HG03439 (cell line): Measurements from ENCODE around the gene RABAC1.

Source experiments
- ATAC-seq: cut with Tn5 transposase; IDR thresholded peaks from one replicate; pipeline ENCODE4 v1.9.1; 2021; ENCODE audit warnings: mild to moderate bottlenecking, moderate library complexity; ENCODE audit not compliant: unreplicated experiment

The RABAC1 gene

DNA sequence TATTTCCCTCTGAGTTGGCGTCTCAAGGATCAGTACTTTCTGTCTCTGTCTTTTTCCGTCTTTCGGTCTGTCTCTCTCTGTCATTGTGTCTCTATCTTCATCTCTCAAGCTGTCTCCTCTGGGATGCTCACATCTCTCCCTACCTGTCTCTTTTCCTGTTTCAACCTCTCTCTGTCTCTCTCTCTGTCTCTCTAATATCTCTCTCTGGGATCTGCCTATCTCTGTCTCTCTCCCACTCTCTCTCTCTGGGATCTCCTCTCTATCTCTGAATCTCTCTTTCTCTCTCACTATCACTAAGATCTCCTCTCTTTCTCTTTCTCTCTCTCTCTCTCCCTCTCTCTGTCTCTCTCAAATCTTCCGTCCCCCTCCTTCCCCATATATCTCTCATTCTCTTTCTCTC, 30.9 kb upstream of the RABAC1 start:
- no peak for ATAC-seq

DNA sequence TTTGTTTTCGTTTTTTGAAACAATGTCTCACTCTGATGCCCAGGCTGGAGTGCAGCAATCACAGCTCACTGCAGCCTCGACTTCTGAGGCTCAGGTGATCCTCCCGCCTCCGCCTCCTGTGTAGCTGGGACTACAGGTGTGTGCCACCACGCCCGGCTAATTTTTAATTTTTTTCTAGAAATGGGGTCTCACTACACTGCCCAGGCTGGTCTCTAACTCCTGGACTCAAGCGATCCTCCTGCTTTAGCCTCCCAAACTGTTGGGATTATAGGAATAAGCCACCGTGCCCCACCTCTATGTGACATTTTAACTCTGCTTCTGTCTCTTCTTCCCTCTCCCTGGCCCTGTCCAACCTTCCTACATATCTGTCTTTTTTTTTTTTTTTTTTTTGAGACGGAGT, 29.8 kb upstream of the RABAC1 start:
- ATAC-seq, result no peak

GRCh38 chr19:41987141-41987860, 28.2 kb upstream of the RABAC1 start:
- ATAC-seq, result no peak

DNA sequence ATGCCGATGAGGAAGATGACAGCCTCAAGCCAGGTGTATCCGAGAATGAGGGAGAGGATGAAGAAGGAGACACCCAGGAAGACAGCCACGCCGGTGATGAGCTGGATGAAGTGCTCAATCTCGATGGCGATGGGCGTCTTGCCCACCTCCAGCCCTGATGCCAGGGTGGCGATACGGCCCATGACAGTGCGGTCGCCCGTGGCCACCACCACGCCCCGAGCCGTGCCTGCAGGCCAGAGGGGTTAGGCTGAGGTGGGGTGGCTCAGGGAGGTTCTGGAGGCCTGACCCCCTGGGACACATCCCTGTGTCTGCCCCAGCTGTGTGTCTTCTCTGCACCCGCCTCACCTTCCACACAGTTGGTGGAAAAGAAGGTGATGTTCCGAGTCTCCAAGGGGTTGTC, 25.8 kb upstream of the RABAC1 start:
- no peak for ATAC-seq

- no peak for ATAC-seq
Measured at GRCh38 chr19:41981724-41982123, 22.6 kb upstream of the RABAC1 start.

- ATAC-seq, result no peak
Measured at GRCh38 chr19:41978470-41978869, 19.3 kb upstream of the RABAC1 start.

- ATAC-seq, result no peak
Measured at GRCh38 chr19:41977916-41978315, 18.8 kb upstream of the RABAC1 start.

- ATAC-seq, result no peak
Measured at GRCh38 chr19:41974652-41975051, 15.5 kb upstream of the RABAC1 start.

DNA sequence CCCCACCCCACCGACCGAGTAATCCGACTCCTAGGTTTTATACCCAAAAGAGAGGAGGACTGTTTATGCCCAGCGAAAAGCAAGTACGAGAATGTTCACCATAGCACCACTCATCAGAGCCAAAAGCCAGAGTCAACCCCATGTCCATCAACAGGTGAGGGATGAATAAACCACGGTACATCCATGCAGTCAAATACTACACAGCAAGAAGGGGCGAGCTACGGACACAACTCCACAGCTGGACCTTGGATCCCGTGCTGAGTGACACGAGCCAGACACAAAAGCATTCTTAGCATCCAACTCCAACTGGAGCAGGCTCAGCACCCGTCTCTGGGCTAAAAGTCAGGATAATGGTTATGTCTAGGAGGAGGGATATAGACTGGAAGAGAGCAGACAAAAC, 12.2 kb upstream of the RABAC1 start:
- ATAC-seq, result no peak

DNA sequence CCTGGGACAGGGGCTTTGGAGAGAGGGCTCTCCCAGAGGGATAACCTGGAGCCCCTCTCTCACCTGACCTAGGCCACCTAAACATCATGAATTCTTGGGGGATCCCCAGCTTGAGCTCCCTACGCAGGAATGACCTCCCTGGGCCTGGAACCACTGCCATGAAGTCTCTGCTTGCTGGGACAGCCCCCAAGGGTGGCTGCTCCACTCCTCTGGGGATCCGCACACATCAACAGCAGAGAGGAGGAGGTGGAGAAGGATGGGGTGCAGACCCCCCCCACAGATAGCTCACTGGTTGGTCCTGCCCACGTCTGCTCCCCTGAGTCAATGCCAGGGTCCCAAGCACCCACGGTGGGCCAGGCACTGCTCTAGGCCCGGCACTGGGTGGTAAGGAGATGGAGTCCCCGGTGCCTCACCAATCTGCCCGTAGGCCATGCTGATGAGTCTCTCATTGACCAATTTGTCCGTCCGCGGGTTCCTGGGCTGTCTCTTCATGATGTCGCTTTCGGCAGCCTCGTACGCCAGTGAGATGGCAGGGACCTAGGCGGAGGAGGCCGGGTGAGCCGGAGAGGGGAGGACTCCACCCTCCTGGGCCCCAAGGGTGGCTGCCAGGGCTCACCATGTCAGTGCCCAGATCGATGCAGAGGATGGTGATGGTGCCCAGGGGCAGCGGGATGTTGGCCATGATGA, 10.8 kb upstream of the RABAC1 start:
- ATAC-seq, result no peak

DNA sequence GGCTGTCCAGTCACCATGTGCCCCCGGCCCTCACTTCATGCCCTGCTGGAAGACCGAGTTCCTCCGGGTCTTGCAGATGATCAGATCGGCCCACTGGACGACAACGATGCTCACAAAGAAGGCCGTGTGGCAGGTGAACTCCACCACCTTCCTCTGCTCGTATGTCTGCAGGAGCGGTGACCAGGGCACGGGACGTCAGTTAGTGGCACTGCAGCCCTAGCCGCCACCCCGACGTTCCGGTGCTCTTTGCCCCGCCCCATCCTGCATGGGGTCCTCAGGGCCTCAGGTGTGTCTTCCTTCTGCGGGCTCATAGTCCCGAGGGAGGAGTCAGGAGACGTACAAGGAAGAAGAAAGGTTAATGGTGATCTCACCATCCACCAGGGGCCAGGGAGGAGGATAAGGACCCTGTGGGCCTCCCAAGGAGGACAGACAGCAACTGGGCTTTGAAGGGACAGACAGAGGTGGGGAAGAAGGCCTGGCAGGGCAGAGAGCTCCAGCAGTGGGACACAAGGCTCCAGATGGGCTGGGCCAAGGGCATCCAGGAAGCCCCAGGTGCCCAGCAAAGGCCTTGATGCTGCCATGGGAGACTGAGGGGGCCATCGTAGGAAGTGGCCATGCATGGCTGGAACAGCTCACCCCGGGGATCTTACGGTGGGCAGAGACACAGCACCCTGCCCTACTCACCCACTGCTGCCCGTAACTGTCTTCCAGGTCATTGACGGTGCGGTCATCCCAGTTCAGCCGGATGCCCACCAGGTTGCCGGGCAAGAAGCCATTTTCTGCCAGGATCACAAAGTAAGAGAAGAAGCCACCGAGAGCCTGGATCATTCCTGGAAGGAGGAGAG, 9.9 kb upstream of the RABAC1 start:
- no peak for ATAC-seq

GRCh38 chr19:41967054-41967783, 8.1 kb upstream of the RABAC1 start:
- no peak for ATAC-seq

GRCh38 chr19:41965106-41965505, 6.0 kb upstream of the RABAC1 start:
- no peak for ATAC-seq

- ATAC-seq, result no peak
Measured at GRCh38 chr19:41960973-41961372, 1.9 kb upstream of the RABAC1 start.

- peak; percentile 62 for ATAC-seq
Measured at GRCh38 chr19:41958367-41959055, 610 bp downstream of the RABAC1 start.

- ATAC-seq, result no peak
Measured at GRCh38 chr19:41957838-41958366, 1.2 kb downstream of the RABAC1 start.

DNA sequence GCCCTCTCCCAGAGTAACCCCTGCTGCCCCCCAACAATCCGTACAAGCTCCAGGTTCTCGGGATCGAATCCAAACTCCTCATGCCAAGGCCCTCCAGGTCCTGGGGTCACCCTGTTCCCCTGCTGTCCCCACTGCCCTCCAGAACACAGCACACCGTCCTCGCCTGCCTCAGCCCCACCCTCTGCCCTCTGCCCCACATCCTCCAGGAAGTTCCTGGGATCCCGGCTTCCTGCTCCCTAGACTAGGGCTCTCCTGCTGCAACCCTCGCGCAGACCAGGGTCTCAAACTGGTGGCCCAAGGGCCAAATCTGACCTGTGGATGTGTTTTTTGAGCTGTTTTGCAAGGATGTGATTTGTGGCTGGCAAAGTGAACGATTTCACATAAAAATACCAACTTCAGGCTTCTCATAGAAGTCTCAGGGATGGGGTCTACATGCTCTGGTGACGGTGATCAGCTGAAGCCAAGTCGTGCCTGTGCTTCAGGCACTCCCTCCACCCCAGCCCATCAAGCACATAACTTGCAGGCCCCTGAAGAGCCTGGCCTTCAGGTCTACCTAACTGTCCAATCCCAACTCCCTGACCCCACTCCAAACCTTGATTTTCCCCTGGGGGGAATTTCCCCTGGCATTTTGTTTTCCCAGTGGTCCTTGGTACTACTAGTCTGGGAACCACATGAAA, 1.8 kb downstream of the RABAC1 start:
- no peak for ATAC-seq

DNA sequence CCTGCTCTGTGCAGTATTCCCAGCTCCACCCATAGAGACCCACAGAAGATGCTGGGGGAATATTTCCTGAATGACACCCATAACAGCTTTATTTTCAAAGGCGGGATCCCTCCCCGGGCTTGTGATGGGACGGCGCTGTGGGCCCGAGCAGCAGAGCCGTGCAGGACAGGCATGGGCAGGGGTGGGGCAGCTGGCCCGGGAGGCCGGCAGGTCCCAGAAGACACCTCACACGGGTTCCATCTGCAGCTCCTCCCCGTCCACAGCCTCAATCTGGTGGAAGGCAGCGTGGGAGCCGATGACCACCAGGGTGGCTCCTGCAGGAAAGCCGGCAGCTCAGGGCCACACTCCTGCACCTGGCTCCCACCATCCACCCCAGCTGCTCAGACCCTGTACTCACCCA, 2.5 kb downstream of the RABAC1 start:
- no peak for ATAC-seq

GRCh38 chr19:41955521-41955920, 3.6 kb downstream of the RABAC1 start:
- no peak for ATAC-seq

GRCh38 chr19:41951686-41952172, 7.4 kb downstream of the RABAC1 start:
- ATAC-seq, result no peak
